HG02943 (cell line): ENCODE data around the gene ZFP64.

Source experiments
- ATAC-seq: cut with Tn5 transposase; IDR thresholded peaks from one replicate; pipeline ENCODE4 v1.9.1; 2021; ENCODE audit warnings: mild to moderate bottlenecking, low read depth, moderate library complexity; ENCODE audit not compliant: unreplicated experiment

ZFP64 gene

GRCh38 chr20:52118016-52118623, 73.5 kb downstream of the ZFP64 start:
- no peak for ATAC-seq

- no peak for ATAC-seq
Observed at GRCh38 chr20:52110456-52110855, 81.1 kb downstream of the ZFP64 start.

- ATAC-seq = no peak
Observed at GRCh38 chr20:52105442-52106422, 85.8 kb downstream of the ZFP64 start.

GRCh38 chr20:52104546-52105441, 86.8 kb downstream of the ZFP64 start:
- ATAC-seq = no peak

DNA sequence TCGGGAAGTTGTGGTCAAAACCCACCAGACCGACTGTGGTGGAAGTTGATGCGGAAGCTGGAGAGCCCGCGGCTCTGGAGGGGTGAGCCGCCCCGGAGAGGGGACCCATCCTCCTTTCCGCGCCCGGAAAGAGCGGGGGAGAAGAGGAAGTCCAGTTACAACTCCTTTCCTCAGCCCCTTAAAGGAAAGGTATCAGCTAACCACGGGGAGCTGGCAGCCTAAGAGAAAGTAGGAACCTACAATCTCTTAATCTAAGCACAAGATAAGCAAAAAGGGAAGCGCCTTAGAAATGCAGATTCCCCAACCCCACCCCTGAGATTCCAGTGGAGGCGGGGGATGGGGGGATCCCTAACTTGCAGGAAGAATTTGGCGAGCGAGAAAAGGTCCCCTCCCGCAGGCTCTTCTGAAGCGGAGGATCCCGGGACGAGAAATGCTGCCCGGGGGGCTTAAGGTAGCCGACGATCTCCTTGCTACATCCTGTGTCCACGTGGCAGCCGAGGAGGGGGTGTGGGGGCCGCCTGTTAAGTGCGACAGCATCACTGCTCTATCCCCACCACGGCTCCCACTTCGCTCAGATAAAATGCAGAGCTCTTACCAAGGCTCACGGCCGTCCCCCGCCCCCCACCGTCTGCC, 87.5 kb downstream of the ZFP64 start:
- no peak for ATAC-seq

- ATAC-seq = no peak
Observed at GRCh38 chr20:52103335-52103912, 88.2 kb downstream of the ZFP64 start.

- no peak for ATAC-seq
Observed at GRCh38 chr20:52102559-52102958, 89.0 kb downstream of the ZFP64 start.

DNA sequence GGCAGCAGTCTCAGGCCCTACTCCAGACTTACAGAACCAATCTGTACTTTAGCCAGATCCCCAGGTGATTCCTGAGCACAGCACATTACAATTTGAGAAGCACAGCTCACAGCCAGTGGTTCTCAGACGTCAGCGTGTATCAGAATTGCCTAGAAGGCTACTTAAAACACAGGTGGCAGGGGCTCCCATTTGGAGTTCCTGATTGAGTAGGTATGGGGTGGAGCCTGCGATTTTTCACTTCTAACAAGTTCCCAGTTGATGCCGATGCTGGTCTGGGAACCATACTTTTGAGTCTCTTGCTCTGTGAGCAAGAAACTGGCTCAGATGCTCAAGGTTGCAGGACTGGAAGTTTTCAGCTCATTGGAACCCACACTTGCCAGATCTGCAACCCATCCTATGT, 89.5 kb downstream of the ZFP64 start:
- ATAC-seq = no peak
